ENCODE results near the gene ST6GAL1. TPM values are rescaled to one million over a fixed set of nuclear protein-coding genes. Genes with fewer than 3 reads are reported as not detected.

The ST6GAL1 gene
- total and polyA plus RNA-seq, 2 of the 4 experiments (the other 2 are of a cell fraction): 1.4 to 2.9 TPM

- no peaks in the 10 kb centered on the region for H3K9me3 ChIP-seq (ENCODE audit: control insufficient read depth, insufficient read depth, low read length)
- no peaks in the 10 kb centered on the region for H3K9me1 ChIP-seq (ENCODE audit: insufficient read depth, low read length)
- no peak overlapping the region for H2BK15ac ChIP-seq (ENCODE audit: low read depth, low read length)
- no peaks in the 10 kb centered on the region for H3K27me3 ChIP-seq (ENCODE audit: control insufficient read depth, insufficient read depth, low read length)
- no peak overlapping the region for H3K27ac ChIP-seq (ENCODE audit: insufficient read depth, low read length)
- no peak overlapping the region for H4K8ac ChIP-seq (ENCODE audit: low read depth in 2 of 2, low read length in 2 of 2)
- BruUV-seq (replicated peaks): no TSS peak
- no peaks in the 10 kb centered on the region for H3K36me3 ChIP-seq (ENCODE audit: control insufficient read depth, insufficient read depth, low read length)
- H3K14ac ChIP-seq (replicated peaks; ENCODE audit: low read depth, low read length): no peak overlapping the region
- no peak overlapping the region for H2AFZ ChIP-seq (replicated peaks; ENCODE audit: low read length, poor library complexity)
- dilution Hi-C loops (cut with HindIII; ENCODE audit: low sequenced_read_pairs, unreplicated experiment) (no loop called here), in situ Hi-C loops (cut with MboI; ENCODE audit: low sequenced_read_pairs) (no loop called here), intact Hi-C loops (cut with micrococcal nuclease) (no loop called here)
- H3K18ac ChIP-seq (ENCODE audit: low read depth, low read length): no peak overlapping the region
- CTCF ChIA-PET: no interaction called here
- no CpG with 5 or more reads among the region's 1 CpG for WGBS, 2 experiments (ENCODE audit: extremely low coverage in 2 of 2, insufficient read length in 1 of 2)
- no peak overlapping the region for H3K4ac ChIP-seq (ENCODE audit: low read depth, low read length)
- H2BK5ac ChIP-seq (ENCODE audit: low read depth, low read length, poor library complexity, severe bottlenecking): no peak overlapping the region
- H2BK120ac ChIP-seq (ENCODE audit: low read depth, low read length): no peak overlapping the region
- POLR2A ChIA-PET (ENCODE audit: unreplicated experiment): no interaction called here
- DNase-seq (no peak), ATAC-seq (ENCODE audit: low read depth) (no peak)
- no peak overlapping the region for H4K5ac ChIP-seq (ENCODE audit: low read depth, low read length)
- H3K23ac ChIP-seq (ENCODE audit: low read depth, low read length): no peak overlapping the region
- H3K79me1 ChIP-seq (ENCODE audit: low read depth in 1 of 2, low read length in 2 of 2): no peaks in the 10 kb centered on the region
- H2BK20ac ChIP-seq (ENCODE audit: low read depth, low read length): no peak overlapping the region
- H3K4me3 ChIP-seq (ENCODE audit: insufficient read depth, low read depth, low read length): no peak overlapping the region
- no peak overlapping the region for H2AK9ac ChIP-seq (replicated peaks; ENCODE audit: low read depth, low read length, poor library complexity)
- no peak overlapping the region for H4K91ac ChIP-seq (ENCODE audit: insufficient read depth, low read depth, low read length)
- no peaks in the 10 kb centered on the region for H3K4me1 ChIP-seq (ENCODE audit: control insufficient read depth, insufficient read depth, low read length)
- H2AK5ac ChIP-seq (ENCODE audit: low read depth, low read length): no peak overlapping the region
- no peak overlapping the region for H3K9ac ChIP-seq (ENCODE audit: low read depth, low read length)
- no peaks in the 10 kb centered on the region for H4K20me1 ChIP-seq (ENCODE audit: insufficient read depth, low read length)
- H3K56ac ChIP-seq (ENCODE audit: extremely low read depth, insufficient read depth, low read length): no peak overlapping the region
- TF ChIP-seq CHD1 (IDR thresholded peaks at IDR 0.05; ENCODE audit: low read depth, low read length) (no peak), BHLHE40 (IDR thresholded peaks at IDR 0.05; ENCODE audit: low read depth, low read length) (no peak), MAZ (IDR thresholded peaks at IDR 0.05; ENCODE audit: borderline replicate concordance, low read depth, low read length) (no peak), POLR2A (IDR thresholded peaks at IDR 0.05; ENCODE audit: low read depth, low read length) (no peak), ELK1 (IDR thresholded peaks at IDR 0.05; ENCODE audit: borderline replicate concordance, low read depth, low read length) (no peak), MXI1 (IDR thresholded peaks at IDR 0.05; ENCODE audit: borderline replicate concordance, low read depth, low read length) (no peak), NFE2L2 (IDR thresholded peaks at IDR 0.05; ENCODE audit: low read depth, low read length) (no peak)
- H3K4me2 ChIP-seq (ENCODE audit: low read depth, low read length): no peak overlapping the region
These were observed 163.0 kb downstream of the ST6GAL1 start for GRCh38 chr3:187093320-187093719.
